Nephron progenitor cell (in vitro differentiated cells): ENCODE results near the gene ZNF764.
"Not testable (repeated sequence)": the region's sequence is repeated elsewhere in the genome, so short reads cannot be mapped to it uniquely, and the experiment has no call there.

Source experiments
- DNase-seq: peaks from one replicate; pipeline ENCODE4 v3.0.0; 2021
- H3K27ac Mint-ChIP-seq: 2 replicates; pipeline ENCODE4 v1.8.0; 2021; ENCODE audit warnings: mild to moderate bottlenecking, moderate library complexity, mixed read lengths
- H3K27me3 Mint-ChIP-seq: 2 replicates; pipeline ENCODE4 v1.8.0; 2021; ENCODE audit warnings: mild to moderate bottlenecking, low read depth, mixed read lengths; ENCODE audit not compliant: poor library complexity
- H3K36me3 Mint-ChIP-seq: 2 replicates; pipeline ENCODE4 v1.8.0; 2021; ENCODE audit warnings: low read depth, mixed read lengths
- H3K4me1 Mint-ChIP-seq: 2 replicates; pipeline ENCODE4 v1.8.0; 2021; ENCODE audit warnings: mixed read lengths
- H3K4me3 Mint-ChIP-seq: 2 replicates; pipeline ENCODE4 v1.8.0; 2021; ENCODE audit warnings: mild to moderate bottlenecking, moderate library complexity, mixed read lengths
- H3K9me3 Mint-ChIP-seq: 2 replicates; pipeline ENCODE4 v1.8.0; 2021; ENCODE audit warnings: mild to moderate bottlenecking, moderate library complexity, mixed read lengths
- CTCF ChIP-seq: fragments of 200-600 bp; sonication (generic); IDR thresholded peaks from 2 replicates; pipeline ENCODE4 v1.5.0; 2021; ENCODE audit warnings: antibody characterized with exemption

Gene ZNF764

GRCh38 chr16:30602616-30603277 is 44.6 kb upstream of the ZNF764 start:
- Mint-ChIP-seq H3K36me3 (peaks cover 49% of the 10 kb centered on the region), H3K27me3 (peaks cover 5% of the 10 kb centered on the region), H3K27ac (peak overlapping the region; percentile 64), H3K9me3 (peaks cover 8% of the 10 kb centered on the region), H3K4me3 (no peak overlapping the region), H3K4me1 (peaks cover 3% of the 10 kb centered on the region)
- no peak for TF ChIP-seq CTCF
- no peak for DNase-seq

- H3K9me3 Mint-ChIP-seq = peaks cover 8% of the 10 kb centered on the region
- no peak for DNase-seq
- peak overlapping the region; percentile 28 for H3K27ac Mint-ChIP-seq
- peaks cover 44% of the 10 kb centered on the region for H3K36me3 Mint-ChIP-seq
- no peaks in the 10 kb centered on the region for H3K4me1 Mint-ChIP-seq
- peaks cover 5% of the 10 kb centered on the region for H3K27me3 Mint-ChIP-seq
- no peak overlapping the region for H3K4me3 Mint-ChIP-seq
- TF ChIP-seq CTCF = no peak
Observed at GRCh38 chr16:30601966-30602365, 43.8 kb upstream of the ZNF764 start.

- TF ChIP-seq CTCF = no peak
- DNase-seq = no peak
- no peak overlapping the region for H3K4me3 Mint-ChIP-seq
- H3K36me3 Mint-ChIP-seq = peaks cover 34% of the 10 kb centered on the region
- peaks cover 5% of the 10 kb centered on the region for H3K27me3 Mint-ChIP-seq
- no peak overlapping the region for H3K27ac Mint-ChIP-seq
- H3K4me1 Mint-ChIP-seq = no peaks in the 10 kb centered on the region
- H3K9me3 Mint-ChIP-seq = peaks cover 8% of the 10 kb centered on the region
Observed at GRCh38 chr16:30600929-30601328, 42.8 kb upstream of the ZNF764 start.

GRCh38 chr16:30600215-30600614 is 42.0 kb upstream of the ZNF764 start:
- TF ChIP-seq CTCF = no peak
- no peak for DNase-seq
- Mint-ChIP-seq H3K36me3 (peaks cover 33% of the 10 kb centered on the region), H3K27ac (no peak overlapping the region), H3K4me1 (no peaks in the 10 kb centered on the region), H3K9me3 (peaks cover 11% of the 10 kb centered on the region), H3K4me3 (no peak overlapping the region), H3K27me3 (peaks cover 5% of the 10 kb centered on the region)

- DNase-seq = no peak
- Mint-ChIP-seq H3K27ac (no peak overlapping the region), H3K36me3 (peaks cover 35% of the 10 kb centered on the region), H3K4me1 (peaks cover 2% of the 10 kb centered on the region), H3K27me3 (peaks cover 4% of the 10 kb centered on the region), H3K4me3 (no peak overlapping the region), H3K9me3 (peaks cover 11% of the 10 kb centered on the region)
- TF ChIP-seq CTCF = no peak
Observed at GRCh38 chr16:30592871-30593270, 34.7 kb upstream of the ZNF764 start.

- not testable (repeated sequence) for H3K27ac Mint-ChIP-seq, H3K4me3 Mint-ChIP-seq, H3K27me3 Mint-ChIP-seq, DNase-seq
- Mint-ChIP-seq H3K4me1 (peaks cover 10% of the 10 kb centered on the region), H3K9me3 (peaks cover 12% of the 10 kb centered on the region), H3K36me3 (peaks cover 44% of the 10 kb centered on the region)
Observed at GRCh38 chr16:30590869-30591268, 32.7 kb upstream of the ZNF764 start.

GRCh38 chr16:30589582-30589981 is 31.4 kb upstream of the ZNF764 start:
- H3K4me1 Mint-ChIP-seq = peaks cover 20% of the 10 kb centered on the region
- not testable (repeated sequence) for H3K4me3 Mint-ChIP-seq, DNase-seq, H3K27me3 Mint-ChIP-seq, H3K27ac Mint-ChIP-seq, H3K9me3 Mint-ChIP-seq
- H3K36me3 Mint-ChIP-seq = peaks cover 40% of the 10 kb centered on the region
